ENCODE measurements around the gene ZCCHC7. TPM values are rescaled to one million over a fixed set of nuclear protein-coding genes. Genes with fewer than 3 reads are reported as not detected.
A peak's percentile ranks its signal among the peaks of the same experiment; 100 is the strongest.

ZCCHC7 gene
- total and polyA plus RNA-seq, 7 experiments from 2014 or later, result 26.1 to 47.1 (median 40.3) TPM

GRCh38 chr9:37407468-37407867 lies 287.1 kb downstream of the ZCCHC7 start:
- POLR2A ChIA-PET, result no interaction called here
- Histone ChIP-seq H3K27ac (ENCODE audit: low read depth, low read length) (no peak overlapping the region), H3K27me3 (ENCODE audit: control insufficient read depth in 2 of 2, insufficient read depth in 2 of 2, low read length in 2 of 2) (no peaks in the 10 kb centered on the region), H3K4me1 (ENCODE audit: control insufficient read depth in 2 of 2, insufficient read depth in 2 of 2, low read length in 2 of 2) (peaks cover 0 to 12% of the 10 kb centered on the region in 2 donors), H3K36me3 (ENCODE audit: control insufficient read depth in 2 of 3, insufficient read depth in 3 of 3, low read length in 3 of 3) (no peaks in the 10 kb centered on the region), H3K9me3 (ENCODE audit: control insufficient read depth in 2 of 3, low read length in 3 of 3) (no peaks in the 10 kb centered on the region), H3K4me3 (ENCODE audit: low read length) (no peak overlapping the region)
- Mint-ChIP-seq H3K27ac (peak overlapping the region in 1 of 9 donors; percentile 14), H3K4me3 (no peak overlapping the region), H3K27me3 (peaks cover 0 to 5% (median 0%) of the 10 kb centered on the region in 5 donors), H3K9me3 (no peaks in the 10 kb centered on the region), H3K4me1 (peaks cover 0 to 10% (median 4%) of the 10 kb centered on the region in 7 donors), H3K36me3 (no peaks in the 10 kb centered on the region)
- CTCF ChIA-PET, result interaction anchor here (0.9 to 1.2 kb wide), 2 partner anchors 10 to 16 kb away, joined by 3 to 4 read pairs; no protein-coding TSS in a partner anchor
- peak in 1 of 9 donors; percentile 20 for DNase-seq
- no peak for ATAC-seq
- intact Hi-C loops (cut with micrococcal nuclease), result no loop called here

Other genes starting within 250 kb of the ZCCHC7 start
- gene PAX5, start 86.3 kb upstream of the ZCCHC7 start, total RNA-seq, result 1 to 10 TPM in 1 of 5 experiments, under 1 TPM in 4; 0.12 to 8.0 (median 0.40) TPM
- gene PAX5, start 86.3 kb upstream of the ZCCHC7 start, polyA plus RNA-seq, result under 1 TPM in 1 of 2 donors, not detected in 1; 0.10 TPM